GM19468 (cell line): ENCODE data around the gene DHRS1.
"Not testable (repeated sequence)": the region's sequence is repeated elsewhere in the genome, so short reads cannot be mapped to it uniquely, and the experiment has no call there.

ENCODE experiments used
- ATAC-seq: cut with Tn5 transposase; IDR thresholded peaks from one replicate; pipeline ENCODE4 v1.9.1; 2021; ENCODE audit warnings: mild to moderate bottlenecking, moderate library complexity, moderate number of reproducible peaks; ENCODE audit not compliant: unreplicated experiment; ENCODE audit errors: extremely low read depth

DHRS1 gene

DNA sequence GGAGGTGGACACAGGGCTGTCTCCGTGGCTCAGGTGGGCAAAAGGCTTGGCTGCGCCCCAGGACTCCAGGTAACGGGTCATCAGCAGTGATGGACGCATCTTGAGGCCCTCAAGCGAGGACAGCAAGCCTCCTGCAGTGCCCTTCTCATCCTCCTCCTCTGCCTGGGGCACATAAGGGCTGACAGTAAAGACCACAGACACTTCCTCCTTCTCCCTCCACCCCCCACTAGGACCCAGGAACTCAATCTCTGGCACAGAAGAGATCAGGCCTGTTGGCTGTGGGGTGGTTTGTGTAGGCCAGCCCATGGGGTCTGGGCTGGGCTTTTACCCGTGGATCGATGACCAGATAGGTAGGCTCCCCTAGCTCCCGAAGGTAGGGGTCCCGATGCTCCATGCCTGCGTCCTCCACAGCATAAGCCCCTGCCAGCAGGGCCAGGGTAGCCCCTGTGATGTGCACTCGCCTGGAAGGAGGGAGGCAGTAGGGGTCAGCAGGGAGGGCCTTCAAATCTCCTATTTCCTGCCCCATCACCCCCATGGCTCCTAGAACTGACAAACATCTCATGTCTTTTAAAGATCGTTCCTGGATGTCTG is 29.6 kb upstream of the DHRS1 start:
- no peak for ATAC-seq

DNA sequence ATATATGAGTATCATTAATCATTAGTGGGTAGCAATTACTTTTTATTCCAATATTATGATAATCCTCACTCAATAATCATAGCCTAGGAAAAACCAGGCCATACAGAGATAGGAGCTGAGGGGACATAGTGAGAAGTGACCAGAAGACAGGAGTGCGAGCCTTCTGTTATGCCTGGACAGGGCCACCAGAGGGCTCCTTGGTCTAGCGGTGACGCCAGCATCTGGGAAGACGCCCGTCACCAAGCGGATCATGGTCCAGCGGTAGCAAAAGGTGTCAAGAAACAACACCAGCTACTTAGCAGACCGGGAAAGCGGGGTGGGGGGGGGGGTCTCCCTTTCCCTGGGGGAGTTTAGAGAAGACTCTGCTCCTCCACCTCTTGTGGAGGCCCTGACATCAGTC is 28.3 kb upstream of the DHRS1 start:
- not testable (repeated sequence) for ATAC-seq

DNA sequence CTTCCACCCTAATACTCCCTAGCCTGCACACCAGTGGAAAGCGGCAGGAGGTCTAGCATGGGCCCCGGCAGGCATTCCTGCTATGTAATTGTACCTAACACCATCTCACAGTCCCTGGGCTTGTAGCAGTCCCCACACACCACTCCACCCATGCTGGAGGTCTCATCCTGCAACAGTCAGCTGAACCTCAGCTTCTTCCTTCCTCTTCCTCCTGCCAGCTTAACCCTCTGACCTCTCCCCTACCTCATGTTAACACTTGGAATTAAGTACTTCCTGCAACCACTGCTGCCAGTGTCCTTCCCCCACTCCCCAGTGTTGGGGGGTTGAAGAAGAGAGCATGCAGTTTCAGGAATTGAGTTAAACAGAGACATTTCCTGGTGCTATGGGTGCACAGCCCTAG is 27.7 kb upstream of the DHRS1 start:
- ATAC-seq: no peak

DNA sequence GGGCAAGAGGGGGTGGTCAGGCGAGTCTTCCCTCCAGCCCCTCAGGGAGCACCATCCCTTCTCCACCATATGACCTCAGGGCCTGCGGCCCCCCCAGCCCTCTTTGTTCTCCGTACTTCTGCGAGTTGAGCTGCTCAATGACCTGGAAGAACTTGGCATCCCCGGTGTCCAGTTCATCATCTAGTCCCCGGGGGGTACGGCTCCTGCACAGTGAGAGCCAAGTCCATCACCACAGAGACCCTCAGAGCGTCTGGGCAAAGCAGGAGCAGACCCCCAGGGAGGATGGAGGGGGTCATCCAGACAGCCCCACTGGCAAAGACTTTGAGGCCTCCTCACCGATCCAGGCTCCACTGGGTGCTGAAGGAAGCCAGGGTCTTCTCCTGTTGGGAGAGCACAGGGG is 26.4 kb upstream of the DHRS1 start:
- no peak for ATAC-seq

DNA sequence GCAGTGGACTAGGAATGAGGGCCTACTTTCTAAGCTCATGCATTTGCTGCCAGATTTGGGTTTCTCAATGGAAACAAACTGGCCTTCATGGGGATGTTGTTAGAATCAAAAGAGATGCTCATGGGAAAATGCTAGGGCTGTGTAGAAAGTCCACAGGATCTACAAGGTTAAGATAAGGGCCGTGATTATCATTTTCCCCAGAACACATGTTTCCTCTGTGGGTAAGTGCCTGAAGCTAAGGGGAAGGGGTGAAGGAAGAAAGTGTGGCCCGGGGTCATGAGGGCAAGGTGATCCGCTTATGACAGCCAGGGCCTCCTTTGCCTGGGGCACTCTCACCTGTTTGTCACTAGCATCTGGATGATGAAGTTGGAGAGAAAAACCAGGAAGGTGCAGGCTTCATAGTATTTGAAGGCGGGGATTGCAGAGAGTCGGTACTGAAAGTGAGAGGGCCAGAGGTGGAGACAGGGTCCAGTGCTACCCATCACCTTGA is 25.5 kb upstream of the DHRS1 start:
- no peak for ATAC-seq

DNA sequence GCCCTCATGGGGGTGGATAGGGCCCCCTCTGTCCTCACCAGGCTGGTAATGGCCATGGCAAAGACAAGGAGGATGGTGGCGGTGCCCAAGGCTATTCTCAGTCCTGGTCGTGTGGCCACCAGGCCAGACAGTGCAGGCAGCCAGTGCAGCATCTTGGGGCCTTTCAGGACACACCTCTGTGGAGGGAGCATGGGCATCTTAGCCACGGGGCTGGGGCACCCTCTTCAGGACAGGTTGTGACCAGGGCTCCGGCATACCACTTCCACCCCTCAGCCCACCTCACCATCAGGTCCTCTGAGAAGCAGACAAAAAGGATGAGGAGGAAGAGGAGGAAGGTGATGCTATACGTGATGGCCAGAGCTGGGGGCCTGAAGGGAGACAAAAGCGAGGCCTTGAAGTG is 24.4 kb upstream of the DHRS1 start:
- ATAC-seq: no peak

DNA sequence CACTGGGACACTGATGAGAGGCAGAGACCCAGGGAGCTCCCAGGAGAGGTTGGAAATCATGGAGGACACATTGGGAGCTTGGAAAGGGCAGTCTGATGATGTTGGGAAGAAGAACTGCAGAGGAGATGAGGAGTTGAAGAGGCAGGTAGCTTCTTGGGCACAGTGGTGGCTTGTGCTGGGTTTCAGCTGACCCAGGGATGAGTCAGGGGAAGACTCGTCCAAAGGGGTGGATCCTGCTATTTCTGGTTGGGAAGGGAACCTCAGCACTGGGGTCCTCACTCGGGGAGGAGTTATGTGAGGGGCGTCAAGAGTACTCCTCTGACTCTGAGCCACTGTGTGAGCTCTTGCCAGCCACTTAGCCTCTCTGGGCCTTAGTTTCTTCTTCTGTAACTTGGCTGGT is 23.8 kb upstream of the DHRS1 start:
- no peak for ATAC-seq

DNA sequence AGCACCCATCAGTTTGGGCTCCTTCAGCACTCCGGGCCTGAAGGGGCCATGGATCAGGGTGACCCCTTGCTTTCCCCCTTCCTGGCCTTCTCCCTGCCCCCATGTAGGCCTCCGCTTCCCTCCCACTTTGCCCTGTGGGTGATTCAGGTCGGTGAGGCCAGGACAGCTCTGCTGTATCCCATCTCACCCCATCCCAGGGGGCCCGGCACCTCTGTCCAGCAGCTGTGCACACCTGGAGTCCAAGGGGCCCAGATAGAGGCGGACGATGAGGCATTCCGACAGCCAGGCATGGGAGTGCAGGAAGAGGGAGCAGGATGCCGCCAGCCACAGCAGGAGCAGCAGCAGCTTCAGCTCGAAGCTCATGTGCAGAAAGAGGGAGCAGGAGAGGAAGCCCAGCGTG is 23.1 kb upstream of the DHRS1 start:
- no peak for ATAC-seq

DNA sequence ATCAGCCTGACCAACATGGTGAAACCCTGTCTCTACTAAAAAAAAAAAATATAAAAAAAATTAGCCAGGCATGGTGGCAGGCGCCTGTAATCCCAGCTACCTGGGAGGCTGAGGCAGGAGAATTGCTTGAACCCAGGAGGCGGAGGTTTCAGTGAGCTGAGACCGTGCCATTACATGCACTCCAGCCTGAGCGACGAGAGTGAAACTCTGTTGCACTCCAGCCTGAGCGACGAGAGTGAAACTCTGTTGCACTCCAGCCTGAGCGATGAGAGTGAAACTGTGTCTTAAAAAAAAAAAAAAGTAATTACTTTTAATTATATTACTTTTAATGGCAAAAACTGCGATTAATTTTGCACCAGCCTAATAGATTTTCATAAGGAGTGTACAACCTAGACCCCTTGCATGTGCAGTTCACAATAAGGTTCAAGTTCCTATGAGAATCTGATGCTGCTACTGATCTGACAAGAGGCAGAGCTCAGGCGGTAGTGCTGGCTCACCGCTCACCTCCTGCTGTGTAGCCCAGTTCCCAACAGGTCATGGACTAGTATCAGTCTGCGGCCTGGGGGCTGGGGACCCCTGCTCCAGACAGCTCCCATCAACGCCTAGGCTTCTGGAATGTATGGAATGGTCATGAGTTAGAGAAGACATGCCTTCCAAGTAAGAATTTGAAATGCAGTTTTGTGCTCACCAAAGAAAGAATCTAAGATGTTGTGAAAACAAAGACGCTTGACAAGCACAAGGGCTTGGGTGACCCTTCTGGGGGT is 21.8 kb upstream of the DHRS1 start:
- ATAC-seq: no peak

DNA sequence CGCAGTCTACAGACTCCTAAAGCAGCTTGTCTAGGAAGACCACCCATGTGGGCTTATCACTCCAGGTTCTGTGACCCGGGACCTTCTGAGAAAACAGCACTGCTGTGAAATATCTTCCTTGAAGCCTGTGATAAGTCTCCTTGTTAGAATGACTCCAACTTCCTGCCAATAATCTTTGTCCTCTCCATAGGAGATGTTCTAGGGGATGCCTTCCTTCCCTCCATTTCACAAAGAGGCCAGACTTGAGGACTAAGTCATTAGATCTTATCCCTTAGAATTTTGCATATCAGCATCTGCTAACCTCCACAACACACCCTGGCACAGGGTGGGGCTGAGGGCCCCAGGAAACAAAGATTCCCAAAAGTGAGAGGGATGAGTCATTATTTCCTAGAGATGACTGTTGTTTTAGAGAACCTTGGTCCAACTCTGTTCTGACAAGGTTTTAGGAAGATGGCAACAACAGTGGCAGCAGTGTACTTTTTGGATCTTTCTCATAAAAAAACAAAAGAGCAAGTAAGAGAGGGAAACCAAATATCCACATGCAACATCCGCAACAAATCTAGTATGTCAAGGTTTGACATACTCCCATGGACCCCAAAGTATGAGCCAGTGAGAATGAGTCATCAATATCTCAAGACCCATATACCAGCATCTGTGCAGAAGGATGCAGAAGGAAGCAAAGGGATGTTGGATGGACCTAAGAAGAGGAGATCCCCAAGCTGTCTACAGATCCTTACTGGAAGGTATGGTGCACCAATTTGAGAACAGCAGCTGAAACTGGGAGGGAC is 17.8 kb upstream of the DHRS1 start:
- ATAC-seq: no peak

DNA sequence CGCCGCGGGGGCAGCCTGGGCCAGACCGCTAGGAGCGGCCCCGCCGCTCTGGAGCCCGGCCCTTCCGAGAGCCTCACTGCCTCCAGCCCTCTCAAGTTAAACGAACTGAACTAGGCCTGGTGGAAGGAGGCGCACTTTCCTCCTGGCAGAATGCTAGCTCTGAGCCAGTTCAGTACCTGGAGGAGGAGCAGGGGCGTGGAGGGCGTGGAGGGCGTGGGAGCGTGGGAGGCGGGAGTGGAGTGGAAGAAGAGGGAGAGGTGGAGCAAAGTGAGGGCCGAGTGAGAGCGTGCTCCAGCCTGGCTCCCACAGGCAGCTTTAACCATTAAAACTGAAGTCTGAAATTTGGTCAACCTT is 17.0 kb upstream of the DHRS1 start:
- no peak for ATAC-seq

DNA sequence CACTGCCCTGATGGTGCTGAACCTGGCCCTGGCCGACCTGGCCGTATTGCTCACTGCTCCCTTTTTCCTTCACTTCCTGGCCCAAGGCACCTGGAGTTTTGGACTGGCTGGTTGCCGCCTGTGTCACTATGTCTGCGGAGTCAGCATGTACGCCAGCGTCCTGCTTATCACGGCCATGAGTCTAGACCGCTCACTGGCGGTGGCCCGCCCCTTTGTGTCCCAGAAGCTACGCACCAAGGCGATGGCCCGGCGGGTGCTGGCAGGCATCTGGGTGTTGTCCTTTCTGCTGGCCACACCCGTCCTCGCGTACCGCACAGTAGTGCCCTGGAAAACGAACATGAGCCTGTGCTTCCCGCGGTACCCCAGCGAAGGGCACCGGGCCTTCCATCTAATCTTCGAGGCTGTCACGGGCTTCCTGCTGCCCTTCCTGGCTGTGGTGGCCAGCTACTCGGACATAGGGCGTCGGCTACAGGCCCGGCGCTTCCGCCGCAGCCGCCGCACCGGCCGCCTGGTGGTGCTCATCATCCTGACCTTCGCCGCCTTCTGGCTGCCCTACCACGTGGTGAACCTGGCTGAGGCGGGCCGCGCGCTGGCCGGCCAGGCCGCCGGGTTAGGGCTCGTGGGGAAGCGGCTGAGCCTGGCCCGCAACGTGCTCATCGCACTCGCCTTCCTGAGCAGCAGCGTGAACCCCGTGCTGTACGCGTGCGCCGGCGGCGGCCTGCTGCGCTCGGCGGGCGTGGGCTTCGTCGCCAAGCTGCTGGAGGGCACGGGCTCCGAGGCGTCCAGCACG is 16.4 kb upstream of the DHRS1 start:
- ATAC-seq: no peak

DNA sequence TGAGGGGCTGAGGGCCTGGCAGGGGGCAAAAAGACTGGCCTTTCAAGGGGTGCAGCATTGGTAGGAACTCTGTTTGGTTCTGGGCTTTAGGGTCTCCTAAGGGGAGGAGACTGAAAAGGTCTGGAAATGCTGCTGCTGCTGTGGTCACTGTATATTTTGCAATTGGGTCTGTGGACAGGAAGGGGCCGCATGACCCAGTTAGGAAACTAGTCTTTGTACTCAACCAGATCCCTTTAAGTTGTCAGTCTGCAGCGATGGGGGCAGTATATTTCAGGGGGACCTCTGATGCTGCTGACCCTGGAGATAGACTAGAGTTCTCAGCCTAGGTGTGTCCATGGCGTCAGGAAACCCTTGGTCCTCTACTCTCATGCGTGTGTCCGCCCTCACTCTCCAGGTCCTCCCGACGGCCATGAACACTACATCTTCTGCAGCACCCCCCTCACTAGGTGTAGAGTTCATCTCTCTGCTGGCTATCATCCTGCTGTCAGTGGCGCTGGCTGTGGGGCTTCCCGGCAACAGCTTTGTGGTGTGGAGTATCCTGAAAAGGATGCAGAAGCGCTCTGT is 15.7 kb upstream of the DHRS1 start:
- no peak for ATAC-seq

DNA sequence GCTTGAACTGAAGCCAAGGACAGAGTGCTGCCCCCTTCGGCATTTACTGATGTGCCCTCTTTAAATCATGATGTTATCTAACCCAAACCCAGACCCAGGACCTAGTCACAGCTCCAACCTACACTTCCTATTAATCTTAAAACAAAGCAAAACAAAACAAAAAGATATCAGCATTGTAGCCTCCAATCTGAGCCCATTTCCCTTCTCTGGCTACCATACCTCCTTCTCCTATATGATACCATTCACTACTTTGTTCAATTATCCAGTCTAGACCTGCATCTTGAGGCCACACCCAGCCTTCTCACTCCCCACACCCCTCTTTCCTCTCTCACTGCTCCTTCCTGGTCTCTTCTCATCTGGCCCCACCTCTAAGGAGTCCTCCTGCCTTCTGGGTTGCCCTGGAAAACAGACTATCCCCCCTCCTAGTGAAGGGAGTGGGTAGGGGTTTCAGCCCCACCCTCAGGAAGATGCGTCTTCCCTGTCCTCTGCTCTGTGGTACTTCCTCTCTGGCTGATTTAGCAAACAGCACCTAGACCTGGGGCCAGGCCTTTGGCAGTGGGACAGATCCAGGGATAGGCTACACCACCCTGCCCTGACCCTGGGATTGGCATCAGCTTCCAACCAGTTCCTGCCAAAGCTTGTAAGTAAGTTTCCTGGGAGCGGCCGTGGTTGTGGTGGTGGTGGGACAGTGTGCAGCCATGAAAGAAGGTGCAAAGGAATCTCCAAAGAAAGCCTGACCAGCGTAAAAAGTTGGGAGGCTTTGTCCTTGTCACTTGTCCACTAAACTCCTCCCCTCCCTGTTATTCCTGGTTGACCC is 15.0 kb upstream of the DHRS1 start:
- ATAC-seq: no peak

DNA sequence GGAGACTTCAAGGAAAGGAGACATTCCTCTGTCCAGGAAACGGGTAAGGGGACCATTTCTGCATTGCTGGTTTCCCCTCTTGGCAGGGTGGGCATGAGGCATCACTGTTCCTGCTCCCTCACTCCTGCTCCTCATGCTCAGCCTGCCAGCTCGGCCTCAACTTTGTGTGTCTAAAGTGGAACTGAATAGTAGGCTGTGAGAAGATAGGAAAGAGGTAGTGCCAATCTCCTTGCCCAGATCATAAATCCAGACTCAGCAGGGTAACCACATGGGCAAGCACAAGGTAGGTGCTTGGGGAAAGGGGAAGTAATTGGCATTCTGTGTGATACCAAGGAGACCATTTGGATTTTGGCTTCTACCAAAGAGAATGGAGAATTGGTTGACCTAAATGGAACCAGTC is 14.3 kb upstream of the DHRS1 start:
- no peak for ATAC-seq

DNA sequence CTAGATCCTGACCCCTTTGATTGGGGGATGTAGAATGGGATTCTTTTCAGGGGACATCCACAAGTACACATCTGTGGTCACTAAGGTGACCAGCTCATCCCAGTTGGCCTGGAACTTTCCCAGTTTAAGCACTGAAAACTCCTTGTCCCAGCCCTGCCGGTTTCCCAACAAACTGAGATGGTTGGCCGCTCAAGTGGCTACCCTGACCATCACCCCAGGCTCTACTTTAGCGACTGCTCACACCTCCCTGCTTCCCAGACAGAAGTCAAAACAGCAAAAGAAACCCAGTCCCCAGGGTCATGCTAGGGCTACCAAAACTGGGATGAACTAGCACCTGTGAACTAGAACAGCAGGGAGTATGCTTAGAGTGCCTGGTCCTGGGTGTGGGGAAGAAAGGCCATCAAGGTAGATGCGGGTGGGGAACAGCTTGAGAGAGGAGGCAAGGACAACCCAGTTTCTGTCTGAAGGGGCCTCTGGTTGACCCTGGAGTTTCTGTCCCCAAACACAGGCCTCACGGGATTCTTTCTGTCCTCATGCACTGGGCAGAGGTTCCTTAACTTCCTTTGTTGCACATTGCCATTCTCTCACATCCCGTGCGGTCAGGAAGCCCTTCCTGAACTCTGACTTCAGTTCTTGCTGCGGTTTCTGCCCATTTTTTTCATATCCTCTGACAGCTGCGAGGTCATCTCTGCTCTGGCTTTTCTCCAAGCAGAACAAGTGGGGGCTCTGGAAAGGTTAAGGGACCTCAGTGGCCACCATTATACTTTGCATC is 13.3 kb upstream of the DHRS1 start:
- no peak for ATAC-seq

DNA sequence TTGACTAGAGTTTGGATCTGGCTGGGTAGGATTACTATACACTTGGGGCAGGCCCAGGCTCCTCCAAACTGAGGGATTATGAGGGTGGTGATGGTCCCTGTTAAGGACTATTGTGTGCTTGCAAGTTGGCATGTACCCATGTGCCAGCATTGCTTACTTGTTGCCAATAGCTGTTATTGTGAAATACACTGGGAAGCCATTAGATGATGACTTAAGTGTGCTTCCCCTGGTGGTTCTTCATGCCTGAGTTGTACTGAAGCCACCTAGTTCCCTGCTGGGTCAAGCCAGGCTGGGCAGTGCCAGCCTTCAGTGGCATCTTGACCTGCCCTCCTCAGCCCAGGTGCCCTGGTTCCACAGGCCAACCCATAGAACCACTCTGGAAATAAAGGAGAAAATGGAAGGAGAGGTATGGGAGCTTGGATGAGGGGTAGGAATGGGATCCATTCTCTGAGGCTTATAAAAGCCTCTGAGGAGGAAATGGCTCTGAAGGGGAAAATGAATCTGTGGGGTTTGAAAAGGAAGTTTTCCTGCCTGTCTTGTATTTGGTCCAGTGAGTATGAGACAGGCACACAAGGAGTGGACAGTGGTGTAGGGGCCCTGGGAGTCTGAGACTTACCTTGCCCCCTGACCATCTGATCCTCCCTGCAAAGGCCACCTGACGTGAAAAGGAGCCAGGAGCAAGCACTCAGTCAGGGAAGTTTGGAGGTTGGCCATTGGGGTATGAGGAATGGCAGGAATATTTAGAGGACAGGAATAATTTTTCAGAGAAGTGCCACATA is 12.4 kb upstream of the DHRS1 start:
- ATAC-seq: no peak
